ENCODE measurements around the gene KAT2B.

DNA sequence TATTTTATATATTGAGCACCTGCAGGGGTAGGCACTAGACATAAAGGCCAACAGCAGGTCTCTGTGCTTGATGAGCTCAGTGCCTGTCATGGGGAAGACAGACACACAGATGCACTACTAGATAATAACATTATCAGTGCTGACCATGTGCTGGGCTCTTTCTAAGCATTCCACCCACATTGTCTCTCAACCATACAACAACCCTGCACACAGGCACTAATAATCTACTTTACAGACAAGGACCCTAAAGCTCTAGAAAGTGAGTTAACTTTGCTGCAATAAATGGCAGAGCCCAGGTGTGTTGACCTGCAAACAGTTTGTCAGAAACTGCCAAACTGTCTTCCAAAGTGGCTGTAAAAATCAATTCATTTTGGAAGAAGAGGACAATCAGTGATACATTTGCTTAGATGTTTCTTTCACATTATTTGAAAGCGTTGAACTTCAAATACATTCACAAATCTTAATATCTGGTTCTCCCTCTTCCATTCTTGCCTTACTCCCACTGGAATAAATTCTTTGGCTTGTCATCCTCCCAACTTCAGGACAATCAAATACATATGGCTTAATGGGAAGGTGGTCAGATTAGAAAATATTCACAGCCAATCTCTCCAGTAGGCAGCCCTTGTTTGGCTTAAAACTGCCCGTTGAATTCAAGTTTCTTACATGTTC, 17.2 kb upstream of the KAT2B start:
- no peak for TF ChIP-seq POLR2AphosphoS5 (IDR thresholded peaks at IDR 0.05)
- TF ChIP-seq, protein P1, sequence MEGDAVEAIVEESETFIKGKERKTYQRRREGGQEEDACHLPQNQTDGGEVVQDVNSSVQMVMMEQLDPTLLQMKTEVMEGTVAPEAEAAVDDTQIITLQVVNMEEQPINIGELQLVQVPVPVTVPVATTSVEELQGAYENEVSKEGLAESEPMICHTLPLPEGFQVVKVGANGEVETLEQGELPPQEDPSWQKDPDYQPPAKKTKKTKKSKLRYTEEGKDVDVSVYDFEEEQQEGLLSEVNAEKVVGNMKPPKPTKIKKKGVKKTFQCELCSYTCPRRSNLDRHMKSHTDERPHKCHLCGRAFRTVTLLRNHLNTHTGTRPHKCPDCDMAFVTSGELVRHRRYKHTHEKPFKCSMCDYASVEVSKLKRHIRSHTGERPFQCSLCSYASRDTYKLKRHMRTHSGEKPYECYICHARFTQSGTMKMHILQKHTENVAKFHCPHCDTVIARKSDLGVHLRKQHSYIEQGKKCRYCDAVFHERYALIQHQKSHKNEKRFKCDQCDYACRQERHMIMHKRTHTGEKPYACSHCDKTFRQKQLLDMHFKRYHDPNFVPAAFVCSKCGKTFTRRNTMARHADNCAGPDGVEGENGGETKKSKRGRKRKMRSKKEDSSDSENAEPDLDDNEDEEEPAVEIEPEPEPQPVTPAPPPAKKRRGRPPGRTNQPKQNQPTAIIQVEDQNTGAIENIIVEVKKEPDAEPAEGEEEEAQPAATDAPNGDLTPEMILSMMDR (IDR thresholded peaks at IDR 0.05): no peak

Data from gastroesophageal sphincter (tissue), 3 donors.